ENCODE measurements around the gene TENM3.
"Not testable (repeated sequence)": the region's sequence is repeated elsewhere in the genome, so short reads cannot be mapped to it uniquely, and the experiment has no call there.

Gene TENM3

GRCh38 chr4:182810103-182810615 is 567.0 kb downstream of the TENM3 start:
- no peak for TF ChIP-seq CTCF (IDR thresholded peaks at IDR 0.05; ENCODE audit: insufficient read depth, missing control alignments)
- FAIRE-seq: no peak

GRCh38 chr4:182812916-182813315 is 569.7 kb downstream of the TENM3 start:
- DNase-seq (ENCODE audit: insufficient read length, low spot score) (no peak), FAIRE-seq (no peak)
- no peak for TF ChIP-seq CTCF (IDR thresholded peaks at IDR 0.05; ENCODE audit: insufficient read depth, missing control alignments)

More at GRCh38 chr4:182810103-182810615, 567.0 kb downstream of the TENM3 start:
- DNase-seq (ENCODE audit: insufficient read length, low spot score): no peak

GRCh38 chr4:182814065-182814464 is 570.9 kb downstream of the TENM3 start:
- FAIRE-seq; DNase-seq (ENCODE audit: insufficient read length, low spot score): not testable (repeated sequence)

- no peak for TF ChIP-seq CTCF (IDR thresholded peaks at IDR 0.05; ENCODE audit: insufficient read depth, missing control alignments)
- FAIRE-seq (no peak), DNase-seq (ENCODE audit: insufficient read length, low spot score) (no peak)
Observed at GRCh38 chr4:182818926-182819730, 575.9 kb downstream of the TENM3 start.

DNA sequence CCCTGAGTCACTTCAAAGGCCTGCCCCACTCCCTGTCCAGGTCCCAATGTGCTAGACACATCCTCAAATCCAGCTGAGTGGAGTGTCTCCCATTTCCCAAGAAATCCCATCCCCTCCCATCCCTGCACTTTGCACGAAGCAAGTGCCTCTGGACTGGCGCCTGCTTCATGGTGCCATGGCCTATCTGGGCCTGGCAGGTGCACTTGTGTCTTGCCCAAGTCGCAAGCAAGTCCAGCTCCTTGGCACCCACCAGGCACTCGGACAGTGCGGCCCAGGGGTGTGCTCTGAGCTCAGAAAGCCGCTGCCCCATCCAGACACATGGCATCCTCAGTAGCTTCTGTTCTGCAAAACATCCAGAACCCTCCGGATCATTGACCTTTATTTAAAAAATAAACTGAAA is 576.5 kb downstream of the TENM3 start:
- no peak for FAIRE-seq
- no peak for TF ChIP-seq CTCF (IDR thresholded peaks at IDR 0.05; ENCODE audit: insufficient read depth, missing control alignments)
- DNase-seq (ENCODE audit: insufficient read length, low spot score): no peak

DNA sequence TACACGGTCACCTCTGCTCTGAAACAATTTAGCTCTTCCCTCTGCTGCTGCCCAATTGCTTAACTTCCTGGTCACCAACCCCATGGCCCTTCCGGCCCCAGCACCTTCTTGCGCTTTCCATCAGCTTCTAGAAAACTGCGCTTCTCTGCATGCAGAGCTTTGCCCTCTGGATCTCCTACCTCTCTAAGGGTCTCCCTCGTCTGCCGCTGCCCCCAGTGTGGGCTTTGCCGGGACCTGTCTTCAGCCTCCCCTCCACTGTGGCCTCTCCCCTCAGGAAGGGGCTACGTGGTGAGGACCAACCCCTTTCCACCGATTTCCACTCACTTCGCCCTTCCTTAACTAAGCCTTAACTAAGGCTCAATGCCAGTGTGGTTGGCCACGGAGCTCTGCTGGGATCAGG is 579.4 kb downstream of the TENM3 start:
- TF ChIP-seq CTCF (IDR thresholded peaks at IDR 0.05; ENCODE audit: insufficient read depth, missing control alignments): no peak
- DNase-seq (ENCODE audit: insufficient read length, low spot score): no peak
- no peak for FAIRE-seq

DNA sequence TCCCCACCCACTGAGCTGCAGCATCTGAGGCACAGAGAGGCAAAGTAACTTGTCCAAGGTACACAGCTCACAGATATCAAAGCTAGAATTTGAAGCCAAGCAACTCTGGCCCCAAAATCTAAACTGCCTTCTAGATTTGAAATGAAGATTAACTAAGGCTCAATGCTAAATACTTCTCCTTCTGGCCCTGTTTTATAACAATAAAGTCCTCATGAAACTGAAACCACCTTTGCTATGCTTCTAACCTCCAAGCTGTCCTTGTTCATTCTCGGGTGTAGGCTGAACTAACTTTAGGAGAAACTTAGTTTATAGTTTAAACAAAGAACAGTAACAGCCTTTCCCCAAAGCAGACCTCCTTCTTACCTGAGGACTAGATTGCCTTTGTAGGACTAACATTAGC is 580.4 kb downstream of the TENM3 start:
- FAIRE-seq: no peak
- TF ChIP-seq CTCF (IDR thresholded peaks at IDR 0.05; ENCODE audit: insufficient read depth, missing control alignments): no peak
- DNase-seq (ENCODE audit: insufficient read length, low spot score): no peak

All from D721Med (cell line).